Omental fat pad (tissue), 4 donors: ENCODE measurements around the gene MYL7. TPM values are rescaled to one million over a fixed set of nuclear protein-coding genes. Genes with fewer than 3 reads are reported as not detected.
"Not testable (repeated sequence)": the region's sequence is repeated elsewhere in the genome, so short reads cannot be mapped to it uniquely, and the experiment has no call there.

Experiments
- ATAC-seq: fragments of 150-250 bp; one replicate; pipeline ENCODE4 v1.9.1; 2016; ENCODE audit warnings: mild to moderate bottlenecking, moderate library complexity; ENCODE audit not compliant: low FRiP score
- DNase-seq: peaks from one replicate; pipeline ENCODE4 v3.0.0-alpha.2; 2019; ENCODE audit warnings: low spot score
- total RNA-seq, 4 donors: library from RNA; depleted of rRNA; stranded (reverse); fragments of >200 nt; gene quantifications; one replicate each; pipeline ENCODE4 v1.1.0, GENCODE V29; 2016
- TF ChIP-seq, protein P1 (sequence below), 3 donors: fragments of 450-650 bp; IDR thresholded peaks; one replicate each; pipeline ENCODE4 v1.5.1; 2016 to 2017; ENCODE audit warnings: antibody characterized with exemption in 3 of 3, mild to moderate bottlenecking in 3 of 3, moderate library complexity in 2 of 3

The MYL7 gene
- total RNA-seq, 4 donors from 2014 or later: not detected

- ATAC-seq (no peak), DNase-seq (no peak)
- TF ChIP-seq, protein P1, sequence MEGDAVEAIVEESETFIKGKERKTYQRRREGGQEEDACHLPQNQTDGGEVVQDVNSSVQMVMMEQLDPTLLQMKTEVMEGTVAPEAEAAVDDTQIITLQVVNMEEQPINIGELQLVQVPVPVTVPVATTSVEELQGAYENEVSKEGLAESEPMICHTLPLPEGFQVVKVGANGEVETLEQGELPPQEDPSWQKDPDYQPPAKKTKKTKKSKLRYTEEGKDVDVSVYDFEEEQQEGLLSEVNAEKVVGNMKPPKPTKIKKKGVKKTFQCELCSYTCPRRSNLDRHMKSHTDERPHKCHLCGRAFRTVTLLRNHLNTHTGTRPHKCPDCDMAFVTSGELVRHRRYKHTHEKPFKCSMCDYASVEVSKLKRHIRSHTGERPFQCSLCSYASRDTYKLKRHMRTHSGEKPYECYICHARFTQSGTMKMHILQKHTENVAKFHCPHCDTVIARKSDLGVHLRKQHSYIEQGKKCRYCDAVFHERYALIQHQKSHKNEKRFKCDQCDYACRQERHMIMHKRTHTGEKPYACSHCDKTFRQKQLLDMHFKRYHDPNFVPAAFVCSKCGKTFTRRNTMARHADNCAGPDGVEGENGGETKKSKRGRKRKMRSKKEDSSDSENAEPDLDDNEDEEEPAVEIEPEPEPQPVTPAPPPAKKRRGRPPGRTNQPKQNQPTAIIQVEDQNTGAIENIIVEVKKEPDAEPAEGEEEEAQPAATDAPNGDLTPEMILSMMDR (IDR thresholded peaks at IDR 0.05): no peak
Measured at GRCh38 chr7:44134943-44135628, 6.0 kb downstream of the MYL7 start.

- no peak for DNase-seq
- no peak for ATAC-seq
- TF ChIP-seq, protein P1 (IDR thresholded peaks at IDR 0.05): no peak
Measured at GRCh38 chr7:44133295-44133694, 7.8 kb downstream of the MYL7 start.

DNA sequence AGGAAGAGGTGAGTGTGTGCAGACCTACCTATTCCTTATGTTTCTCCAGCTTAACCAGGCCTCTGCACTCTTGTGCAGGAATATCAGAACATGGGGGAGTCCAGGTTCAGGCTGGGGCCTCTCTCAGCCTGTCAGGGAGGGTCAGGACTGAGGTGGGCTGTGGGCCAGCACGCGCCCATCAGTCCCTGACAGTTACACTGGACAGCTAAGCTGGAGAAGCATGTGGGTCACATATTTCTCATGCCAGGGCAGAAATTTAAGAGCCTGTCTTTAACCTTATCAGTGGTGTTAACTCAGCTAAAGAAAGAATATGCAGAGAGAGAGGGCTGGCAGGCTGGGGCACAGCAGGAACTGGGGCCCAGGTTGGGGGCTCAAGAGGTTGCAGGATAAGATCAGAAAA lies 9.1 kb downstream of the MYL7 start:
- peak; percentile 57 for ATAC-seq
- TF ChIP-seq, protein P1 (IDR thresholded peaks at IDR 0.05): no peak
- DNase-seq: no peak

- ATAC-seq: peak; percentile 35
- TF ChIP-seq, protein P1 (IDR thresholded peaks at IDR 0.05): no peak
- no peak for DNase-seq
Measured at GRCh38 chr7:44131173-44132029, 9.7 kb downstream of the MYL7 start.

DNA sequence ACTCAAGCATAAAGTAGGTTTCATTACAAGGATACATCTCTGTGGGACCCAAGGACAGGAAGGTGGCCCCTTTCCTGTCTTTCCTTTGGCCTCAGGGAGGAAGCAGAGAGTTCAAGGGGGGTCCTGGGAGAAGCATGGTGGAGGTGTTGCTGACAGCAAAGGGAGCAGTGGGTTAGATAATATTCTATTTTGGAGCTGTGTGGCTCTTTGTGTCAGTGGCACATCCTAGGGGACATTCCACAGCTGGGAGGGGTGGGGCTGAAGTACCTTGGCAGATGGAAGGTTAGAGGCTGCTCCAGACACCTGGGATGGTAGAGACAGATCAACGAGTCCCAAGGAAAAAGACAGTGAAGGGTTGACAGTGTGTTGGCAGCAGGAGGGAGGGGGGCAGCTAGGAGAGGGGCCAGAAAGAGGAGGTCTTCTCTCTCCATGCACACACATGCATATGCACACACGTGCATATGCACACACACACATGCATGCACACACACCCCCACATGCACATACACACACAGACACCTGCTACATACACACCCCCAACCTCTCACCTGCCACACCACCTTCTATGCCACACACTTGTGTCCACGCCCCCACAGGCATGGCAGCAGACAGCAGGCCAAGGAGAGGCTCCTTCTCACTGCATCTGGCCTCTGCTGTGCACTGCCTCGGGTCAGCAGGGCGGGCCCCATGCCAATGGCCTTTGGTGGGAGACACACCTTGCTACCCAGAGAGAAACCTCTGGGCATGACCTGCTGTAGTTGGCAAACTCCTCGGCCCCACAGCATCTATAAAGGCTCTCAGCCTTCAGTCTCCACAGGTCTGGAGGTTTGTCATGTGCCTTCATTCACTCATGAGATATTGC lies 12.2 kb downstream of the MYL7 start:
- DNase-seq: no peak
- no peak for ATAC-seq

DNA sequence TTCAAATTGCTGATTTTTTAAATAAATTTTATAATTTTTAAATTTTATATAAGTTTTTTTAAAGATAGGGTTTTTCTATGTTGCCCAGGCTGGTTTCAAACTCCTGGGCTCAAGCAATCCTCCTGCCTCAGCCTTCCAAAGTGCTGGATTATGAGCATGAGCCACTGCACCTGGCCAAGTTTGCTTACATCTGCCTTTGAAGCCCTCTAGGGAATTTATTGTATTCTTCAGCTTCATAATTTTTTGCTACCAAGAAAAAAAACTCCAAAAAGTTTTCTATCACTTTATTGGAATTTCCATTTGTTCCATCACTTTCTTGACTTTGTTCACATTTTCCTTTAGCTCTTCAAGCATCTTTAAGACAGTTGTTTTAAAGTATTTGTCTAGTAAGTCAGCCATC lies 14.0 kb downstream of the MYL7 start:
- ATAC-seq: no peak
- TF ChIP-seq, protein P1 (IDR thresholded peaks at IDR 0.05): no peak
- DNase-seq: no peak

More for the DNA sequence above, 12.2 kb downstream of the MYL7 start:
- TF ChIP-seq, protein P1 (IDR thresholded peaks at IDR 0.05): no peak

- not testable (repeated sequence) for ATAC-seq, DNase-seq
Measured at GRCh38 chr7:44126574-44126973, 14.6 kb downstream of the MYL7 start.
